ENCODE measurements around the gene BMP7. TPM values are rescaled to one million over a fixed set of nuclear protein-coding genes. Genes with fewer than 3 reads are reported as not detected.

BMP7 gene
- total RNA-seq, 1 donor from 2014 or later: 17.2 TPM

DNA sequence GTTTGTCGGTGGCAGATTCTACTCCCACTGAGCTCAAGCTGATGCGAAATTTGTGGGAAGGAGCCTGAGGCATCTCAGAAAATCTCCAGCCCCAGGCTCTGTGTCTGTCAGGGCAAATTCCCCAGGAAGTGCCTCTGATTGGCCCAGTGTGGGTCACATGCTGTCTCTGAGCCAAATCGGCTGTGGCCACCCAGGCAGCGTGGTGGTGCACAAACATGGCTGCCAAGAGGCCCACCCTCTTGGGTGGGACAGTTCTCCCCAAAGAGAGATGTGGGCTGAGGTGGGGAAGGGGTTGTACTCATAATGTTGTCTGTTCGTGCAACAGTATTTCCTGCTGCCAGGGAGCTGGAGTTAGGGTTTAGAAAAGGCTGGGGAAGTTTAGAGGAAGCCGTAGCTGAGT, 130.6 kb downstream of the BMP7 start:
- no peaks in the 10 kb centered on the region for H3K27me3 ChIP-seq
- DNase-seq (ENCODE audit: extremely low spot score in 2 of 2): no peak

DNA sequence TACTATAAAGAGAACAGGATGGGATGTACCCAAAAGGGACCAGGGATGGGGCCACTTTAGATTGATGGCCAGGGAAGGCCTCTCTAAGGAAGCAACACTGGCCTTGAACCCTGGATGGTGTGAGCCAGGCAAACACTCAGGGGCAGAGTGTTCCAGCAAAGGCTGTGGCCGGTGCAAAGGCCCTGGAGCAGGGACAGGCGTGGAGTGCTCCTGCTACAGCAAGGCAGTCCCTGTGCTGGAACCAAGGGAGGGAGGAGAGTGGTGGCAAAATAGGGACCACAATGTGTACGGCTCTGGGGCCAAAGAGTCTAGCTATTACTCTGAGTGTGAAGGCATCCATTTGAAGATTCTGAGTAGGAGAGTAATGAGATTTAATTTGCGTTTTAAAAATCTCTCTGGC, 131.6 kb downstream of the BMP7 start:
- Histone ChIP-seq H3K4me1 (no peaks in the 10 kb centered on the region), H3K27me3 (no peaks in the 10 kb centered on the region), H3K9me3 (no peaks in the 10 kb centered on the region), H3K27ac (no peak overlapping the region), H3K36me3 (no peaks in the 10 kb centered on the region), H3K4me3 (no peak overlapping the region)
- no peak for DNase-seq (ENCODE audit: extremely low spot score in 2 of 2)
- TF ChIP-seq POLR2AphosphoS5 (IDR thresholded peaks at IDR 0.05; ENCODE audit: insufficient read depth in 1 of 2, low read depth in 1 of 2) (no peak), POLR2A (IDR thresholded peaks at IDR 0.05) (no peak)
- intact Hi-C loops (cut with DNase I): no loop called here

More for the DNA sequence above, 130.6 kb downstream of the BMP7 start:
- Histone ChIP-seq H3K4me1 (no peaks in the 10 kb centered on the region), H3K9me3 (no peaks in the 10 kb centered on the region), H3K27ac (no peak overlapping the region), H3K36me3 (no peaks in the 10 kb centered on the region), H3K4me3 (no peak overlapping the region)
- intact Hi-C loops (cut with DNase I): no loop called here
- no peak for TF ChIP-seq POLR2AphosphoS5 (IDR thresholded peaks at IDR 0.05; ENCODE audit: insufficient read depth in 1 of 2, low read depth in 1 of 2)
- TF ChIP-seq POLR2A (IDR thresholded peaks at IDR 0.05): no peak
- TF ChIP-seq, protein P1, sequence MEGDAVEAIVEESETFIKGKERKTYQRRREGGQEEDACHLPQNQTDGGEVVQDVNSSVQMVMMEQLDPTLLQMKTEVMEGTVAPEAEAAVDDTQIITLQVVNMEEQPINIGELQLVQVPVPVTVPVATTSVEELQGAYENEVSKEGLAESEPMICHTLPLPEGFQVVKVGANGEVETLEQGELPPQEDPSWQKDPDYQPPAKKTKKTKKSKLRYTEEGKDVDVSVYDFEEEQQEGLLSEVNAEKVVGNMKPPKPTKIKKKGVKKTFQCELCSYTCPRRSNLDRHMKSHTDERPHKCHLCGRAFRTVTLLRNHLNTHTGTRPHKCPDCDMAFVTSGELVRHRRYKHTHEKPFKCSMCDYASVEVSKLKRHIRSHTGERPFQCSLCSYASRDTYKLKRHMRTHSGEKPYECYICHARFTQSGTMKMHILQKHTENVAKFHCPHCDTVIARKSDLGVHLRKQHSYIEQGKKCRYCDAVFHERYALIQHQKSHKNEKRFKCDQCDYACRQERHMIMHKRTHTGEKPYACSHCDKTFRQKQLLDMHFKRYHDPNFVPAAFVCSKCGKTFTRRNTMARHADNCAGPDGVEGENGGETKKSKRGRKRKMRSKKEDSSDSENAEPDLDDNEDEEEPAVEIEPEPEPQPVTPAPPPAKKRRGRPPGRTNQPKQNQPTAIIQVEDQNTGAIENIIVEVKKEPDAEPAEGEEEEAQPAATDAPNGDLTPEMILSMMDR (IDR thresholded peaks at IDR 0.05): no peak

DNA sequence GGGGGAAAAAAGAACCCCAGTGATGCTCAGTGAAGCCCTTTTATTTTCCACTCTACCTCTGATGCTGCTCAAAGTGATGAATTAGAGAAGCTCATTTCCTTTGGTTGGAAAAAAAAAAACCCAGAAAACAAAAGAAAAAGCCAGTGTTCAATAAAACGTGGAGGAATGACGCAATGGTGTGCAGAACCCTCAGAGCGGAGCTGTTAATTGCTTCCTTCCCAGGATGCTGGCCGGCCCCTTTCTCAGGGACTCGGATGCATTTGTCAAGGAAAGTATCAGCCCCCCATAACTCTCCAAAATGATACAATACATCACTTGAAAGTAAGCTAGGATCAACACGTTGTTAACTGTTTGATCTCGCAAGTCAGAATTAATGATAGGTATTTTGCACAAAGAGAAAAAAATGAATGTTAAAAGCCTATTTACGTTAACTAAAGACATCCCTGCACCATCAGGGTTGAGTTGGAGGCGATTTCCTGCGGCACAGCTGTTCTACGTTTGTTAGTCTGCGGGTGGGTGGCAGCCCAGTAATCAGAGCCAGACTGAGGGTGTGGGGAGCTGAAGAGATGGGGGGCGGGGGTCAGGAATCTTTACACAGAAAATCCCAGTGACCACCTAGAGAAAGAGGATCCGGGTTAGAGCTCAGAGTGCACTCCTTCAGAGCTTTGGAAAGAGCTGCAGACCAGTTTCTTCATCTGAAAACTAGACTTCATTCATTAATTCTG, 132.4 kb downstream of the BMP7 start:
- TF ChIP-seq, protein P1 (IDR thresholded peaks at IDR 0.05): no peak
- TF ChIP-seq POLR2AphosphoS5 (IDR thresholded peaks at IDR 0.05; ENCODE audit: insufficient read depth in 1 of 2, low read depth in 1 of 2) (no peak), POLR2A (IDR thresholded peaks at IDR 0.05) (no peak)
- H3K27ac ChIP-seq: no peak overlapping the region
- intact Hi-C loops (cut with DNase I): no loop called here
- no peak for DNase-seq (ENCODE audit: extremely low spot score in 2 of 2)
- no peak overlapping the region for H3K4me3 ChIP-seq
- no peaks in the 10 kb centered on the region for H3K4me1 ChIP-seq
- no peaks in the 10 kb centered on the region for H3K36me3 ChIP-seq
- H3K9me3 ChIP-seq: no peaks in the 10 kb centered on the region
- H3K27me3 ChIP-seq: no peaks in the 10 kb centered on the region

DNA sequence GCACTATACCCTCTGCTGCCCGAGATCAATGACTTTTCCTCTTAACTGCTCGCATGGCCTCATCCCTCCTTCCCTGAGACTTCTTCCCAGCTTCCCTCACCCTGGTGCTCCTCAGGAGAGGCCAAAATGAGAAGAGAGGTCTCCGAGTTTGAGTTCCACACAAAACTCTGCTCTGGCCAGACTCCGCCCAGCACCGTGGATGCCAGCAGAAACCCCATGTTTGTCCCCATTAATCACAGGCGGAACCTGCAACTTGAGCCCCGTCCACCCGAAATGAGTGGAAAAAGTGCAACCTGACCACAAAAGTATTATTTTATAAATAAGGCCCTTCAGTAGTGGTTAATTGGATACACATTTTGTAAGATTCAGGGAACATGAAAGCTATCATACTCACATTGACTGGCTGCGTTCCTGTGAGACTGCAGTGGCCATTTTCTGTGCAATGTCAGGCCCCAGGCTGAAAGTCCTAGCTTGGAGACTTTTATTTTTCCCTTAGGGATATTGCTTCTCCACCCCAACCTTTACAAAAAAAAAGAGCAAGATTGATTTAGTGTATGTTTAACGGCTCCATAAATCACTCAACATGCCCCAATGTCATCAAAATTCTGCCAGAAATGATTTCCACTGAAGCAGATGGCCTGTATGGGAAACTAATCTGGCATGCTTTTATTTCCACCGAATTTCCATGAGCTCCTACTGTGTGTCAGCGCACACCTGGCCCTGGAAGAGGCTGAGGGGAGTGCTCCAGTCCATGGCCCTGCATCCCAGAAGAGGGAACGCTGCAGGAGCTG, 134.6 kb downstream of the BMP7 start:
- Histone ChIP-seq H3K36me3 (no peaks in the 10 kb centered on the region), H3K4me3 (no peak overlapping the region), H3K27ac (no peak overlapping the region), H3K27me3 (no peaks in the 10 kb centered on the region), H3K4me1 (no peaks in the 10 kb centered on the region), H3K9me3 (no peaks in the 10 kb centered on the region)
- no peak for DNase-seq (ENCODE audit: extremely low spot score in 2 of 2)
- intact Hi-C loops (cut with DNase I): no loop called here
- TF ChIP-seq, protein P1 (IDR thresholded peaks at IDR 0.05): no peak
- no peak for TF ChIP-seq POLR2AphosphoS5 (IDR thresholded peaks at IDR 0.05; ENCODE audit: insufficient read depth in 1 of 2, low read depth in 1 of 2)
- no peak for TF ChIP-seq POLR2A (IDR thresholded peaks at IDR 0.05)

DNA sequence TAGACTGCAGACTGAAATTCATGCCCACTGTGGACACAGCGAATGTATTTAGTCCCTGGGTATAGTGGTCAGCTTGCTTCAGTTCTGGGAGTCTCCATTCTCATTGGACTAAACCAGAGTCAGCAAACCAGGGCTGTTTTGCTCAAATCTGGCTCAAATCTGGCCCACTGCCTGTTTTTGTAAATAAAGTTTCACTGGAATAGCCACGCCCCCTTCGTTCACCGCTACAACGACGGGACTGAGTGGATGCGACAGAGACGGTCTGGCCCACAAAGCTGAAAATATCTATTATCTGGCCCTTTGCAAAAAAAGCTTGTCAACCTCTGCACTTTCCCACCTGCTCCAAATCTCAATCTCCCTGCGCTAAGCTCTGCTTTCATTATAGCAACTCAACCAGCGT, 135.4 kb downstream of the BMP7 start:
- no peaks in the 10 kb centered on the region for H3K27me3 ChIP-seq
- no peak for DNase-seq (ENCODE audit: extremely low spot score in 2 of 2)
- intact Hi-C loops (cut with DNase I): no loop called here

More for the DNA sequence above, 135.4 kb downstream of the BMP7 start:
- H3K27ac ChIP-seq: no peak overlapping the region
- no peaks in the 10 kb centered on the region for H3K36me3 ChIP-seq
- no peak overlapping the region for H3K4me3 ChIP-seq
- H3K4me1 ChIP-seq: no peaks in the 10 kb centered on the region
- TF ChIP-seq, protein P1 (IDR thresholded peaks at IDR 0.05): no peak
- no peaks in the 10 kb centered on the region for H3K9me3 ChIP-seq
